Right lobe of liver (tissue), 6 donors: ENCODE measurements around the gene PPP1R1B. TPM values are rescaled to one million over a fixed set of nuclear protein-coding genes. Genes with fewer than 3 reads are reported as not detected.

Experiments
- ATAC-seq, 4 donors: fragments of 200-7000 bp; cut with Tn5 transposase; one replicate each; pipeline ENCODE4 v1.9.1; 2020; ENCODE audit warnings: mild to moderate bottlenecking in 4 of 4, moderate library complexity in 4 of 4
- DNase-seq, 3 donors: peaks; one replicate each; pipeline ENCODE4 v3.0.0-alpha.2; 2020
- H3K27ac ChIP-seq, 3 donors: fragments of 200-600 bp; one replicate each; pipeline ENCODE4 v1.8.0; 2022
- H3K27me3 ChIP-seq, 2 donors: fragments of 200-600 bp; one replicate each; pipeline ENCODE4 v1.8.0; 2022
- H3K36me3 ChIP-seq, 4 donors: fragments of 200-600 bp; sonication (generic) in 1 of 4; one replicate each; pipeline versions ENCODE4 v1.5.1 to v1.8.0; 2017 to 2022; ENCODE audit warnings: control low read depth in 1 of 4
- H3K4me1 ChIP-seq, 4 donors: fragments of 200-600 bp; sonication (generic) in 1 of 4; one replicate each; pipeline versions ENCODE4 v1.5.1 to v1.8.0; 2017 to 2022; ENCODE audit warnings: control low read depth in 1 of 4
- H3K4me3 ChIP-seq, 3 donors: fragments of 200-600 bp; one replicate each; pipeline ENCODE4 v1.8.0; 2022
- H3K9me3 ChIP-seq, 4 donors: fragments of 200-600 bp; sonication (generic) in 1 of 4; one replicate each; pipeline versions ENCODE4 v1.5.1 to v1.8.0; 2017 to 2022; ENCODE audit warnings: control low read depth in 1 of 4
- POLR2A ChIP-seq: fragments of 450-650 bp; IDR thresholded peaks from one replicate; pipeline ENCODE4 v1.6.1; 2017; ENCODE audit warnings: antibody characterized with exemption, mild to moderate bottlenecking
- WGBS: methylation state at CpG from one replicate; pipeline ENCODE4 v1.1.6; 2018; ENCODE audit warnings: low coverage, low lambda C conversion rate; ENCODE audit not compliant: insufficient coverage; ENCODE audit errors: missing lambda C conversion rate; 5-methylcytosine and 5-hydroxymethylcytosine counted together
- intact Hi-C, 2 donors: fragments of 100-400 bp; cut with DNase I; formaldehyde crosslinking; loops; one replicate each; pipeline versions ENCODE4 v1.11.2 to v1.14.1; 2022
- total RNA-seq, 6 experiments: library from RNA; depleted of rRNA in 2 of 6; stranded (reverse); fragments of >200 nt in 2 of 6; fragmentation: NEBNext Ultra II Directional in 3 of 6; extraction: Animal tissue kit (Norgen Biotek cat#: 25700) in 3 of 6; gene quantifications; one replicate each; pipeline versions ENCODE4 v1.1.0 to v1.2.4, GENCODE V29; 2016 to 2023
- TF ChIP-seq, protein P1 (sequence below), 4 donors: fragments of 200-600 bp in 3 of 4; fragments of 450-650 bp in 1 of 4; IDR thresholded peaks; one replicate each; pipeline versions ENCODE4 v1.5.1 to v1.8.0; 2016 to 2022; ENCODE audit warnings: antibody characterized with exemption in 4 of 4, mild to moderate bottlenecking in 2 of 4
- donor health status: DM: no; HTN: yes; CAD: no.
- donor health status: DM: no; HTN: no; CAD: no.
- donor health status: DM: no; HTN: no; CAD: no.
- donor health status: DM: no; HTN: yes; CAD: no.
- donor health status: DM: no; HTN: yes; CAD: no.

PPP1R1B gene
- total RNA-seq, 6 experiments from 2014 or later, result 0.46 TPM; not detected in 5

DNA sequence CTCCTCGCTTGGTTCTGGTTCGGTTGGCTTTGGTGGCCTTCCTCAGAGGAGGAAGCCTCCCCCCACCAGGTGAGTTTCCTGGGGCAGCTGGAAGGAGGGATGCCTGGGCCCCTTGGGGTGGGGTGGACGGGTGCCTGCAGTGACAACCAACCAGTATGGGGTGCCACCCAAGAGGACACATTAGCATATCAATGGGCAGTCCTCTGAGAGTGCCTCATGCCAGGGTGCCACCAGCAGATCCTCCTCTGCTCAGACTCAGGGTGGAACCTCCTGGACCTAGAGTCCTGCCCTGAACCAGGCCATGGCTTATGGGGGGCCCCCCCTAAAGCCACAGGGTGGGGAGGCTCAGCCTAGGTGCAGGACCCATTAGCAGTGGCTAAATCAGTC lies 2.7 kb downstream of the PPP1R1B start:
- Histone ChIP-seq H3K27ac (no peak overlapping the region), H3K4me1 (no peaks in the 10 kb centered on the region)

DNA sequence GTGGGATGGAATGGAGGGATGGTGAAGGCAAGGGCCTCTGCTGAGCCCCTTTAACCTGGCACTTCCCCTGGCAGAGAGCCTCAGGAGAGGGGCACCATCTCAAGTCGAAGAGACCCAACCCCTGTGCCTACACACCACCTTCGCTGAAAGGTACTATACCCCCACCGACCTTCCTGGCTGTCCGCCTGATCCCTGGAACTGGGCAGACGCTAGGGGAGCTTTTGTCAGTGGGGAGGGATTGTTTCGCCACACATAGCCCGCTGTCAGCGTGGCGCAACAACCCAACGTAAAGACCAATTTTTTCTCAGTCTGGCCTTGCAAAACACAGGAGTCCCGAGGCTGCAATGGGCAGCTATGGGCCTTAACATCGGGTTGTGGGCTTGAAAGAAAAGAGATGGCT lies 3.1 kb downstream of the PPP1R1B start:
- H3K9me3 ChIP-seq, result no peaks in the 10 kb centered on the region
- no peak for DNase-seq
- H3K4me1 ChIP-seq, result no peaks in the 10 kb centered on the region
- intact Hi-C loops, result loop anchor here in 1 of 2 donors (10.0 kb wide), 3 partner anchors 45 to 115 kb away; no protein-coding TSS in a partner anchor
- no peaks in the 10 kb centered on the region for H3K36me3 ChIP-seq
- 50% methylated on average over 2 of the region's 12 CpGs for WGBS
- H3K27ac ChIP-seq, result no peak overlapping the region
- H3K27me3 ChIP-seq, result peaks cover 0 to 9% of the 10 kb centered on the region in 2 donors
- H3K4me3 ChIP-seq, result no peak overlapping the region
- no peak for ATAC-seq
- no peak for TF ChIP-seq POLR2A
- TF ChIP-seq, protein P1, sequence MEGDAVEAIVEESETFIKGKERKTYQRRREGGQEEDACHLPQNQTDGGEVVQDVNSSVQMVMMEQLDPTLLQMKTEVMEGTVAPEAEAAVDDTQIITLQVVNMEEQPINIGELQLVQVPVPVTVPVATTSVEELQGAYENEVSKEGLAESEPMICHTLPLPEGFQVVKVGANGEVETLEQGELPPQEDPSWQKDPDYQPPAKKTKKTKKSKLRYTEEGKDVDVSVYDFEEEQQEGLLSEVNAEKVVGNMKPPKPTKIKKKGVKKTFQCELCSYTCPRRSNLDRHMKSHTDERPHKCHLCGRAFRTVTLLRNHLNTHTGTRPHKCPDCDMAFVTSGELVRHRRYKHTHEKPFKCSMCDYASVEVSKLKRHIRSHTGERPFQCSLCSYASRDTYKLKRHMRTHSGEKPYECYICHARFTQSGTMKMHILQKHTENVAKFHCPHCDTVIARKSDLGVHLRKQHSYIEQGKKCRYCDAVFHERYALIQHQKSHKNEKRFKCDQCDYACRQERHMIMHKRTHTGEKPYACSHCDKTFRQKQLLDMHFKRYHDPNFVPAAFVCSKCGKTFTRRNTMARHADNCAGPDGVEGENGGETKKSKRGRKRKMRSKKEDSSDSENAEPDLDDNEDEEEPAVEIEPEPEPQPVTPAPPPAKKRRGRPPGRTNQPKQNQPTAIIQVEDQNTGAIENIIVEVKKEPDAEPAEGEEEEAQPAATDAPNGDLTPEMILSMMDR (IDR thresholded peaks at IDR 0.05), result no peak

More for the DNA sequence above, 2.7 kb downstream of the PPP1R1B start:
- ATAC-seq (no peak), DNase-seq (no peak)
- H3K27me3 ChIP-seq, result peaks cover 0 to 9% of the 10 kb centered on the region in 2 donors
- no peaks in the 10 kb centered on the region for H3K9me3 ChIP-seq
- H3K36me3 ChIP-seq, result no peaks in the 10 kb centered on the region
- WGBS, result 42% methylated on average over 2 of the region's 3 CpGs
- no peak overlapping the region for H3K4me3 ChIP-seq
- intact Hi-C loops, result loop anchor here in 1 of 2 donors (10.0 kb wide), 2 partner anchors 45 to 85 kb away; no protein-coding TSS in a partner anchor
- TF ChIP-seq, protein P1 (IDR thresholded peaks at IDR 0.05), result no peak
- no peak for TF ChIP-seq POLR2A

DNA sequence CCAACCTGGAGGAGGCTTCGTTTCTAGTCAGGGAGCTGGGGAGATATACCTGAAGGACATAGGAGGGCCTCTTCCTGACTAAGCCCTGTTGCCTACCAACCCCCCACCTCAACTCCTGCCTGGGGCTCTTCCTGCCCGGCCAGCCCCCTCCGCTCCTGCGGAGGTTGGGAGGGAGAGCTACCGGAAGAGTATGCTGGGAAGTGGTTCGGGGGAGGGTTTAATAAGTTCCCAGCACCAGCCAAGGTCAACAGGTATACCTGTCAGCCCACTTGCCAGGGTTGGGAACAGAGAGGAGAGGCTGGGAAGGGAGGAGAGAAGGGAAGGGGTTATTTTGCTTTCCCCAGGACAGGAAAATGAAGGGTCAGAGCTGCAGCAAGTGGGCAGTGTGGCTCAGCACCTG lies 4.7 kb downstream of the PPP1R1B start:
- 26% methylated on average over 3 of the region's 6 CpGs for WGBS
- ATAC-seq (no peak), DNase-seq (no peak)
- H3K36me3 ChIP-seq, result no peaks in the 10 kb centered on the region
- peaks cover 0 to 4% (median 2%) of the 10 kb centered on the region in 4 donors for H3K4me1 ChIP-seq
- intact Hi-C loops, result loop anchor here in 1 of 2 donors (10.0 kb wide), 1 partner anchor 113 kb away; no protein-coding TSS in a partner anchor
- H3K4me3 ChIP-seq, result no peak overlapping the region
- H3K27me3 ChIP-seq, result peaks cover 0 to 9% of the 10 kb centered on the region in 2 donors
- H3K9me3 ChIP-seq, result no peaks in the 10 kb centered on the region
- H3K27ac ChIP-seq, result no peak overlapping the region
- TF ChIP-seq, protein P1 (IDR thresholded peaks at IDR 0.05), result no peak
- no peak for TF ChIP-seq POLR2A

DNA sequence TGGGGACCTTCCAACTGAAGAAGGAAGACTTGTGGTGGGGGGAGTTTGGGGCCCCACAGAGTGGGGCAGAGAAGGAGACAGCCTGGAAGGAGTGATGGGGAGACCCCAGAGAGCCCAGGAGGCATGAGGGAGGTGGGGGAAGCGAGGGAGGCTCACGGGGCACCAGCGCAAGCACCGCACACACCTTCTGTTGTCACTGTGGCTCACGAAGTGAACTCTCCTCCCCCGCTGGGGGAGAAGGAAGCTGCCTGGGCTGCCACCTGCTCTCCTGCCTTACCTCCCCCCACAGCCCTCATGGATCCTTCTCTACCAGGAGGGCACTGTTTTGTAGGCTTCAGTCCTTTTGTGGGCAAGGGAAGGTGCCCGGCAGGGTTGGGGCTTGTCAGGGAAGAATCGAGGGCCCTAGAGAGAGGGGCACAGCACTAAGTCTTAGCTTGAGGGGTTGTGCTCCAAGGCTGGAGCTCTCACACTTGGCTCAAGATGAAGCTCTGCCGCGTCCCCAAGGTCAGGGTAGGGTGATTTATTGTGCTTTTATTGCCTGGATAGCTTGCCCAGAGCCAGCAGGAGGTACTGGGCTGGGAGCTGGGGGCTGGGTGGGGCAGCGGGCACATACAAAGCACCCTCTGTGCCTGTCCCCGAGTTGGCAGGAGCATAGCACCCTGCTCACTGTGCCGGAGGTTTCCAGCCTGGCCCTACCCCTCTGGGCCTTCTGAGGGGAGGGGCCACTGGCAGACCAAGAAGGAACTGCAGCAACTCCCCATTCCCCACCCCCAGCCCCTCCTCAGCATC lies 5.6 kb downstream of the PPP1R1B start:
- no peak for TF ChIP-seq POLR2A
- TF ChIP-seq, protein P1 (IDR thresholded peaks at IDR 0.05), result no peak
- H3K4me3 ChIP-seq, result no peak overlapping the region
- intact Hi-C loops, result loop anchor here in 1 of 2 donors (10.0 kb wide), 1 partner anchor 112 kb away; no protein-coding TSS in a partner anchor
- H3K36me3 ChIP-seq, result no peaks in the 10 kb centered on the region
- ATAC-seq (no peak), DNase-seq (no peak)
- peaks cover 0 to 2% of the 10 kb centered on the region in 2 donors for H3K27me3 ChIP-seq
- H3K4me1 ChIP-seq, result peaks cover 0 to 8% (median 3%) of the 10 kb centered on the region in 4 donors
- H3K27ac ChIP-seq, result no peak overlapping the region
- no peaks in the 10 kb centered on the region for H3K9me3 ChIP-seq
- 20% methylated on average over 2 of the region's 13 CpGs for WGBS
